K562 (cell line): Measurements from ENCODE around the gene LPAR2. TPM values are rescaled to one million over a fixed set of nuclear protein-coding genes. Genes with fewer than 3 reads are reported as not detected.

Source experiments
- CREM ChIP-seq: IDR thresholded peaks from 2 replicates; pipeline ENCODE4 v1.6.1; 2014; ENCODE audit warnings: antibody characterized with exemption, low read depth
- DPF2 ChIP-seq: fragments of 450-650 bp; IDR thresholded peaks from 2 replicates; pipeline ENCODE4 v1.6.1; 2016
- FOXJ2 ChIP-seq: fragments of 200-800 bp; sonication (Bioruptor generic); IDR thresholded peaks from 2 replicates; pipeline ENCODE4 v1.6.1; 2016; ENCODE audit warnings: missing genetic modification characterization, missing compliant biosample characterization
- HDAC2 ChIP-seq: fragments of 450-650 bp; IDR thresholded peaks from 2 replicates; pipeline ENCODE4 v1.6.1; 2016; ENCODE audit warnings: mild to moderate bottlenecking
- HNRNPUL1 ChIP-seq: fragments of 200-400 bp; formaldehyde crosslinking; IDR thresholded peaks from 2 replicates; pipeline ENCODE4 v1.6.1; 2017; ENCODE audit warnings: low read length
- KDM4B ChIP-seq, 2 experiments: fragments of 450-650 bp in 1 of 2; sonication (generic) in 1 of 2; IDR thresholded peaks; 2 replicates each; pipeline ENCODE4 v1.6.1; 2016 to 2017; ENCODE audit warnings: borderline replicate concordance in 2 of 2, antibody characterized with exemption in 1 of 2, low read depth in 1 of 2, mild to moderate bottlenecking in 1 of 2
- KHSRP ChIP-seq: fragments of 450-650 bp; IDR thresholded peaks from 2 replicates; pipeline ENCODE4 v1.6.1; 2017
- PCBP1 ChIP-seq: fragments of 200-400 bp; formaldehyde crosslinking; IDR thresholded peaks from 2 replicates; pipeline ENCODE4 v1.6.1; 2018; ENCODE audit warnings: mild to moderate bottlenecking, low read depth, low read length; ENCODE audit not compliant: poor library complexity, severe bottlenecking
- PPARD ChIP-seq: fragments of 250-450 bp; sonication (Bioruptor Pico); IDR thresholded peaks from 2 replicates; pipeline ENCODE4 v1.8.0; 2022; ENCODE audit warnings: inconsistent platforms, mild to moderate bottlenecking, moderate library complexity
- PRMT5 ChIP-seq: sonication (generic); formaldehyde crosslinking; IDR thresholded peaks from 2 replicates; pipeline ENCODE4 v1.5.0; 2020; ENCODE audit warnings: missing genetic modification reagents
- RFX1 ChIP-seq: fragments of 450-650 bp; IDR thresholded peaks from 2 replicates; pipeline ENCODE4 v1.6.1; 2016; ENCODE audit warnings: mild to moderate bottlenecking, moderate library complexity
- STAT5A ChIP-seq: IDR thresholded peaks from 2 replicates; pipeline ENCODE4 v1.6.1; 2012; ENCODE audit warnings: low read length, inconsistent platforms, borderline replicate concordance
- TAF1 ChIP-seq: IDR thresholded peaks from 2 replicates; pipeline ENCODE4 v1.6.1; 2011; ENCODE audit warnings: mild to moderate bottlenecking, low read length, moderate library complexity; ENCODE audit not compliant: insufficient read depth, control insufficient read depth, severe bottlenecking; ENCODE audit errors: extremely low read depth
- polyA plus RNA-seq, 8 experiments: library from polyadenylated mRNA; depleted of rRNA in 4 of 8; stranded (reverse) in 5 of 8; unstranded in 3 of 8; fragments of >200 nt; fragmentation: Nextera tagmentation in 2 of 8; fragmentation: Illumina TruSeq in 1 of 8; extraction: Ambion mirVana in 2 of 8; extraction: Trizol in 1 of 8; gene quantifications; 2 replicates each; pipeline versions ENCODE4 v1.2.1 to v1.2.3, GENCODE V29; 2011 to 2014; ENCODE audit warnings: inconsistent platforms in 1 of 8, missing spikeins in 1 of 8
- total RNA-seq, 7 experiments: library from RNA; depleted of rRNA in 6 of 7; stranded (reverse); fragments of >200 nt in 6 of 7; fragmentation: Illumina TruSeq in 2 of 7; extraction: Trizol in 2 of 7; gene quantifications; 2 replicates each; pipeline versions ENCODE4 v1.2.1 to v1.2.3, GENCODE V29; 2011 to 2021; ENCODE audit warnings: low replicate concordance in 1 of 7
- TF ChIP-seq, protein P1 (sequence below): fragments of 450-650 bp; IDR thresholded peaks from 2 replicates; pipeline ENCODE4 v1.6.1; 2016; ENCODE audit warnings: low read depth
- TF ChIP-seq, protein P2 (sequence below): fragments of 450-650 bp; conservative IDR thresholded peaks from 2 replicates; pipeline ENCODE4 v1.6.1; 2016; ENCODE audit warnings: missing genetic modification characterization, low read depth, mild to moderate bottlenecking, missing compliant biosample characterization, moderate library complexity
- TF ChIP-seq, protein P3 (sequence below): sonication (generic); formaldehyde crosslinking; IDR thresholded peaks from 2 replicates; pipeline ENCODE4 v1.8.0; 2022; ENCODE audit warnings: missing genetic modification reagents, mild to moderate bottlenecking, borderline replicate concordance
- TF ChIP-seq, protein P4 (sequence below): fragments of 450-650 bp; formaldehyde crosslinking; IDR thresholded peaks from 2 replicates; pipeline ENCODE4 v1.4.0; 2020; ENCODE audit warnings: mild to moderate bottlenecking, moderate library complexity

Gene LPAR2
- total and polyA plus RNA-seq, 9 of the 15 experiments (the other 6 are each of a cell fraction or from before 2014, with no cell fraction given): 0.63 to 13.8 (median 4.4) TPM

DNA sequence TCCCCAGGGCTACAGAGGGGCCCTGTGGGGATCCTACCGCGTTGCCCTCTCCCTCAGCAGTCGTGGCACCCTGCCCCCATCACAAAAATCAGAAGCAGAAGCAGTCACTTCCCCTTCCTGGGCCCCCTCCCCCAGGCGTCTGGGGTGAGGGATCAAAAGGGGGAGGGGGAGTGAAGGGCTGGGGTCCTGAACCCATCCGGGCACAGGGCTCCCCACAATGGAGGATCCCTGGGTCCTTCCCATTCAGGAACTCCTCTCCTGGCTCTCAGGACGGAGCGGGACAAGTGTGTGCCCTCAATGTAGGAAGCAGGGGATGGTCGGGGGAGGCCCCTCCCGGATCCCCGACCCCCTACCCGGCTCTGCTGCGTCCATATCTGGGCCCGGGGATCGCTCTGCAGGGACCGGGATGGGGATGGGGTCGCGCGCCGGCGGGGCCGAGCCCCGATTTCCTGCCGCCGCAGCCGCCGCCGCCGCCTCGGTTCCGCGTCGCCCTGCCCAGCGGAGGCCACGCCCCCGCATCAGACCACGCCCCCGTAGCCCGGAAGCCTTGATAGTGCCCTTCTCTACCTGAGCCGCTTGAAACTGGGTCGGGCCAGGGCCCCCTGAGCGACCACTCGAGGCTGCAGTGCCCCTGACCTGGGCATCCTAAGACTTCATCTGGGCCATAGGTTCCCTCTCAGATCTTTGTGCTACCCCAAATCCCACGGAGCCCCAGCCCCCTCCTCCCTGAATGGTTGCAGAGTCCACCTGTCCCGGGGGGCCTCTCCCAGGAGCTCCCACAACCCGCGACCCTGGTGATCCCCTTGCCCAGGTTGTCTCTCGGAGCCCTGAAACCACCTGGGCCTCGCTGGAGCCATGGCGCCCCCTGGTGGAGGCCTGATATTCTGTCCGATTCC, 15.4 kb upstream of the LPAR2 start, which contains the start of gene GMIP (continued):
- TF ChIP-seq, protein P1, sequence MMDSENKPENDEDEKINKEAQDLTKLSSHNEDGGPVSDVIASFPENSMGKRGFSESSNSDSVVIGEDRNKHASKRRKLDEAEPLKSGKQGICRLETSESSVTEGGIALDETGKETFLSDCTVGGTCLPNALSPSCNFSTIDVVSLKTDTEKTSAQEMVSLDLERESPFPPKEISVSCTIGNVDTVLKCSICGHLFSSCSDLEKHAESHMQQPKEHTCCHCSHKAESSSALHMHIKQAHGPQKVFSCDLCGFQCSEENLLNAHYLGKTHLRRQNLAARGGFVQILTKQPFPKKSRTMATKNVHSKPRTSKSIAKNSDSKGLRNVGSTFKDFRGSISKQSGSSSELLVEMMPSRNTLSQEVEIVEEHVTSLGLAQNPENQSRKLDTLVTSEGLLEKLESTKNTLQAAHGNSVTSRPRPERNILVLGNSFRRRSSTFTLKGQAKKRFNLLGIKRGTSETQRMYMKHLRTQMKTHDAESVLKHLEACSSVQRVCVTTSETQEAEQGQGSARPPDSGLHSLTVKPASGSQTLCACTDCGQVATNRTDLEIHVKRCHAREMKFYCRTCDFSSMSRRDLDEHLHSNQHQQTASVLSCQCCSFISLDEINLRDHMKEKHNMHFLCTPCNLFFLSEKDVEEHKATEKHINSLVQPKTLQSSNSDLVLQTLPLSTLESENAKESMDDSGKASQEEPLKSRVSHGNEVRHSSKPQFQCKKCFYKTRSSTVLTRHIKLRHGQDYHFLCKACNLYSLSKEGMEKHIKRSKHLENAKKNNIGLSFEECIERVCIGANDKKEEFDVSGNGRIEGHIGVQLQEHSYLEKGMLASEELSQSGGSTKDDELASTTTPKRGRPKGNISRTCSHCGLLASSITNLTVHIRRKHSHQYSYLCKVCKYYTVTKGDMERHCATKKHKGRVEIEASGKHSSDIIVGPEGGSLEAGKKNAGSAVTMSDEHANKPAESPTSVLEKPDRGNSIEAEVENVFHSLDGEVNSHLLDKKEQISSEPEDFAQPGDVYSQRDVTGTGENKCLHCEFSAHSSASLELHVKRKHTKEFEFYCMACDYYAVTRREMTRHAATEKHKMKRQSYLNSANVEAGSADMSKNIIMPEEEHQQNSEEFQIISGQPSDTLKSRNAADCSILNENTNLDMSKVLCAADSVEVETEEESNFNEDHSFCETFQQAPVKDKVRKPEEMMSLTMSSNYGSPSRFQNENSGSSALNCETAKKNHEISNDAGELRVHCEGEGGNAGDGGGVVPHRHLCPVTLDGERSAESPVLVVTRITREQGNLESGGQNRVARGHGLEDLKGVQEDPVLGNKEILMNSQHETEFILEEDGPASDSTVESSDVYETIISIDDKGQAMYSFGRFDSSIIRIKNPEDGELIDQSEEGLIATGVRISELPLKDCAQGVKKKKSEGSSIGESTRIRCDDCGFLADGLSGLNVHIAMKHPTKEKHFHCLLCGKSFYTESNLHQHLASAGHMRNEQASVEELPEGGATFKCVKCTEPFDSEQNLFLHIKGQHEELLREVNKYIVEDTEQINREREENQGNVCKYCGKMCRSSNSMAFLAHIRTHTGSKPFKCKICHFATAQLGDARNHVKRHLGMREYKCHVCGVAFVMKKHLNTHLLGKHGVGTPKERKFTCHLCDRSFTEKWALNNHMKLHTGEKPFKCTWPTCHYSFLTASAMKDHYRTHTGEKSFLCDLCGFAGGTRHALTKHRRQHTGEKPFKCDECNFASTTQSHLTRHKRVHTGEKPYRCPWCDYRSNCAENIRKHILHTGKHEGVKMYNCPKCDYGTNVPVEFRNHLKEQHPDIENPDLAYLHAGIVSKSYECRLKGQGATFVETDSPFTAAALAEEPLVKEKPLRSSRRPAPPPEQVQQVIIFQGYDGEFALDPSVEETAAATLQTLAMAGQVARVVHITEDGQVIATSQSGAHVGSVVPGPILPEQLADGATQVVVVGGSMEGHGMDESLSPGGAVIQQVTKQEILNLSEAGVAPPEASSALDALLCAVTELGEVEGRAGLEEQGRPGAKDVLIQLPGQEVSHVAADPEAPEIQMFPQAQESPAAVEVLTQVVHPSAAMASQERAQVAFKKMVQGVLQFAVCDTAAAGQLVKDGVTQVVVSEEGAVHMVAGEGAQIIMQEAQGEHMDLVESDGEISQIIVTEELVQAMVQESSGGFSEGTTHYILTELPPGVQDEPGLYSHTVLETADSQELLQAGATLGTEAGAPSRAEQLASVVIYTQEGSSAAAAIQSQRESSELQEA: no peak
- no peak for TF ChIP-seq STAT5A
- peak; percentile 35 for TF ChIP-seq TAF1
- no peak for TF ChIP-seq DPF2
- TF ChIP-seq FOXJ2 (tag): no peak
- TF ChIP-seq KHSRP: no peak
- no peak for TF ChIP-seq PRMT5 (CRISPR knock-in tag)
- TF ChIP-seq, protein P2, sequence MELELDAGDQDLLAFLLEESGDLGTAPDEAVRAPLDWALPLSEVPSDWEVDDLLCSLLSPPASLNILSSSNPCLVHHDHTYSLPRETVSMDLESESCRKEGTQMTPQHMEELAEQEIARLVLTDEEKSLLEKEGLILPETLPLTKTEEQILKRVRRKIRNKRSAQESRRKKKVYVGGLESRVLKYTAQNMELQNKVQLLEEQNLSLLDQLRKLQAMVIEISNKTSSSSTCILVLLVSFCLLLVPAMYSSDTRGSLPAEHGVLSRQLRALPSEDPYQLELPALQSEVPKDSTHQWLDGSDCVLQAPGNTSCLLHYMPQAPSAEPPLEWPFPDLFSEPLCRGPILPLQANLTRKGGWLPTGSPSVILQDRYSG (tag): no peak
- no peak for TF ChIP-seq KDM4B (IDR thresholded peaks at IDR 0.05; ENCODE audit: borderline replicate concordance in 2 of 2, low read depth in 1 of 2)
- no peak for TF ChIP-seq PCBP1
- TF ChIP-seq, protein P3, sequence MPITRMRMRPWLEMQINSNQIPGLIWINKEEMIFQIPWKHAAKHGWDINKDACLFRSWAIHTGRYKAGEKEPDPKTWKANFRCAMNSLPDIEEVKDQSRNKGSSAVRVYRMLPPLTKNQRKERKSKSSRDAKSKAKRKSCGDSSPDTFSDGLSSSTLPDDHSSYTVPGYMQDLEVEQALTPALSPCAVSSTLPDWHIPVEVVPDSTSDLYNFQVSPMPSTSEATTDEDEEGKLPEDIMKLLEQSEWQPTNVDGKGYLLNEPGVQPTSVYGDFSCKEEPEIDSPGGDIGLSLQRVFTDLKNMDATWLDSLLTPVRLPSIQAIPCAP (CRISPR knock-in tag): no peak
- TF ChIP-seq RFX1: no peak
- TF ChIP-seq HDAC2: no peak
- TF ChIP-seq, protein P4, sequence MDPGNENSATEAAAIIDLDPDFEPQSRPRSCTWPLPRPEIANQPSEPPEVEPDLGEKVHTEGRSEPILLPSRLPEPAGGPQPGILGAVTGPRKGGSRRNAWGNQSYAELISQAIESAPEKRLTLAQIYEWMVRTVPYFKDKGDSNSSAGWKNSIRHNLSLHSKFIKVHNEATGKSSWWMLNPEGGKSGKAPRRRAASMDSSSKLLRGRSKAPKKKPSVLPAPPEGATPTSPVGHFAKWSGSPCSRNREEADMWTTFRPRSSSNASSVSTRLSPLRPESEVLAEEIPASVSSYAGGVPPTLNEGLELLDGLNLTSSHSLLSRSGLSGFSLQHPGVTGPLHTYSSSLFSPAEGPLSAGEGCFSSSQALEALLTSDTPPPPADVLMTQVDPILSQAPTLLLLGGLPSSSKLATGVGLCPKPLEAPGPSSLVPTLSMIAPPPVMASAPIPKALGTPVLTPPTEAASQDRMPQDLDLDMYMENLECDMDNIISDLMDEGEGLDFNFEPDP (CRISPR knock-in tag): no peak
- TF ChIP-seq PPARD: no peak
- TF ChIP-seq CREM: 0 out of 2 replicates have a peak, but pooled peaks have one; percentile 30
- no peak for TF ChIP-seq HNRNPUL1
